ENCODE results near the gene H3-3A.

DNA sequence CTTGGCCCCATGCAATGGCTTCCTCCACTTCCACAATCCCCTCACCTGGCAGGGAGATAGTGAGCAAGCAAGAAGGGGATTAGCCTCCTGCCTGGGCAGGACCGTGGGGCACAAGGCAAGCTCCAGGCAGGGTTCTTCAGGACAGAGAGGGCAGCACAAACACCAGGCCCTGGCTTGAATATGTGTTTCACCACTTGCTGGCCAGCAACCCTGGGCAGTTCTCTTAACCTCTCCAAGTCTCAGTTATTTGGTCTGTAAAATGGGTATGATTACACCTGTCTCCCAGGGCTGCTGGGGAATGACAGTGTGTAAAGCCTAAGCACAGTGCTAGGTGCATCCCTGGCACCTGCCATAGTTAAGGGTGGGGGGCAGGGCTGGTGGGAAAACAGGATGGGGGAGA, 31.9 kb downstream of the H3-3A start:
- TF ChIP-seq, protein P1, sequence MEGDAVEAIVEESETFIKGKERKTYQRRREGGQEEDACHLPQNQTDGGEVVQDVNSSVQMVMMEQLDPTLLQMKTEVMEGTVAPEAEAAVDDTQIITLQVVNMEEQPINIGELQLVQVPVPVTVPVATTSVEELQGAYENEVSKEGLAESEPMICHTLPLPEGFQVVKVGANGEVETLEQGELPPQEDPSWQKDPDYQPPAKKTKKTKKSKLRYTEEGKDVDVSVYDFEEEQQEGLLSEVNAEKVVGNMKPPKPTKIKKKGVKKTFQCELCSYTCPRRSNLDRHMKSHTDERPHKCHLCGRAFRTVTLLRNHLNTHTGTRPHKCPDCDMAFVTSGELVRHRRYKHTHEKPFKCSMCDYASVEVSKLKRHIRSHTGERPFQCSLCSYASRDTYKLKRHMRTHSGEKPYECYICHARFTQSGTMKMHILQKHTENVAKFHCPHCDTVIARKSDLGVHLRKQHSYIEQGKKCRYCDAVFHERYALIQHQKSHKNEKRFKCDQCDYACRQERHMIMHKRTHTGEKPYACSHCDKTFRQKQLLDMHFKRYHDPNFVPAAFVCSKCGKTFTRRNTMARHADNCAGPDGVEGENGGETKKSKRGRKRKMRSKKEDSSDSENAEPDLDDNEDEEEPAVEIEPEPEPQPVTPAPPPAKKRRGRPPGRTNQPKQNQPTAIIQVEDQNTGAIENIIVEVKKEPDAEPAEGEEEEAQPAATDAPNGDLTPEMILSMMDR (IDR thresholded peaks at IDR 0.05): no peak
- no peak for TF ChIP-seq POLR2A (IDR thresholded peaks at IDR 0.05)

Measured in Peyer's patch (tissue), 4 donors.